ENCODE data around the gene ZNF185.

The ZNF185 gene

GRCh38 chrX:152917656-152918579 is 20.1 kb downstream of the ZNF185 start:
- H3K4me1 Mint-ChIP-seq (ENCODE audit: low read depth) = peaks cover 67% of the 10 kb centered on the region

GRCh38 chrX:152918707-152919106 is 20.8 kb downstream of the ZNF185 start:
- Mint-ChIP-seq H3K4me3 (peak overlapping the region; percentile 72), H3K27me3 (no peaks in the 10 kb centered on the region), H3K9me3 (no peaks in the 10 kb centered on the region), H3K36me3 (ENCODE audit: low read depth) (peaks cover 39% of the 10 kb centered on the region), H3K27ac (peak overlapping the region; percentile 90), H3K4me1 (ENCODE audit: low read depth) (peaks cover 60% of the 10 kb centered on the region)
- intact Hi-C loops (cut with micrococcal nuclease) = loop anchor here (10.0 kb wide), 1 partner anchor 84 kb away; the partner anchor contains the start of genes CETN2 and NSDHL

More at GRCh38 chrX:152917656-152918579, 20.1 kb downstream of the ZNF185 start:
- H3K27ac Mint-ChIP-seq = peak overlapping the region; percentile 90
- peaks cover 31% of the 10 kb centered on the region for H3K36me3 Mint-ChIP-seq (ENCODE audit: low read depth)
- no peaks in the 10 kb centered on the region for H3K27me3 Mint-ChIP-seq
- intact Hi-C loops (cut with micrococcal nuclease) = loop anchor here (10.0 kb wide), 1 partner anchor 83 kb away; the partner anchor contains the start of genes CETN2 and NSDHL
- no peaks in the 10 kb centered on the region for H3K9me3 Mint-ChIP-seq
- H3K4me3 Mint-ChIP-seq = peak overlapping the region; percentile 72

DNA sequence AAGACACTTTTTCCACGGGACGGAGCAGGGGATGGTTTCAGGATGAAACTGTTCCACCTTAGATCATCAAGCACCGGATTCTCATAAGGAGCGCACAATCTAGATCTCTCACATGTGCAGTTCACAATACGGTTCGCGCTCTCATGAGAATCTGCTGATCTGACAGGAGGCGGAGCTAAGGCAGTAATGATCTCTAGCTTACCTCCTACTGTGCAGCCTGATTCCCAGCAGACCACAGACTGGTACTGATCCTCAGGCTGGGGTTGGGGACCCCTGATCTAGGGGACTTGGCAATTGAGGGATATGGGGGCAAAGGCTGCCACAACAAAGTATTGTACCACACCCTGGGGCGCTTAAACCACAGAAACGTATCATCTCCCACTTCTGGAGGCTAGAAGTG is 25.7 kb downstream of the ZNF185 start:
- H3K36me3 Mint-ChIP-seq (ENCODE audit: low read depth) = peaks cover 69% of the 10 kb centered on the region
- peaks cover 19% of the 10 kb centered on the region for H3K4me1 Mint-ChIP-seq (ENCODE audit: low read depth)
- H3K27ac Mint-ChIP-seq = no peak overlapping the region
- no peaks in the 10 kb centered on the region for H3K27me3 Mint-ChIP-seq
- intact Hi-C loops (cut with micrococcal nuclease) = no loop called here
- no peaks in the 10 kb centered on the region for H3K9me3 Mint-ChIP-seq
- no peak overlapping the region for H3K4me3 Mint-ChIP-seq

DNA sequence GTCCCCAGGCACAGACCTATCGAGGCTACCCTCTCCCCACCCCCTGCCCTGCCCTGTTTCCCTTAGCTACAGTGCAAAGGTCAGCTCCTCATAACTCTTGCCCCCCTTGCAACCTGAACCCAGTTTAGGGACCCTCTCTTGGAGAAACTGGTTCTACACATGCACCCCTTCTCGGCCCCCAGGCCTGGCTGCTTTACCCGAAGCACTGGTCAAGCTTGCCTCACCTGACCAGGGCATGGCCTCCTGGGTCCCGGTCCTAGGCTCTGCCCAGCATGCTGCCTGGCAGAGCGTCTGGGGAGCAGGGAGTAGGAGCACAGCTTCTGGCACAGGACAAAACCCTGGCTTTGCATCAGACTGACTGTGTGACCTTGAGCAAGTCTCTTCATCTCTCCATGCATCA is 28.0 kb downstream of the ZNF185 start:
- H3K27me3 Mint-ChIP-seq = no peaks in the 10 kb centered on the region
- H3K4me3 Mint-ChIP-seq = no peak overlapping the region
- no peak overlapping the region for H3K27ac Mint-ChIP-seq
- peaks cover 80% of the 10 kb centered on the region for H3K36me3 Mint-ChIP-seq (ENCODE audit: low read depth)
- no peaks in the 10 kb centered on the region for H3K9me3 Mint-ChIP-seq
- peaks cover 5% of the 10 kb centered on the region for H3K4me1 Mint-ChIP-seq (ENCODE audit: low read depth)
- intact Hi-C loops (cut with micrococcal nuclease) = no loop called here

- H3K4me1 Mint-ChIP-seq (ENCODE audit: low read depth) = peaks cover under 1% of the 10 kb centered on the region
- H3K4me3 Mint-ChIP-seq = no peak overlapping the region
- H3K36me3 Mint-ChIP-seq (ENCODE audit: low read depth) = peaks cover 78% of the 10 kb centered on the region
- intact Hi-C loops (cut with micrococcal nuclease) = no loop called here
- no peaks in the 10 kb centered on the region for H3K27me3 Mint-ChIP-seq
- H3K27ac Mint-ChIP-seq = no peak overlapping the region
- no peaks in the 10 kb centered on the region for H3K9me3 Mint-ChIP-seq
Measured at GRCh38 chrX:152926279-152926678, 28.4 kb downstream of the ZNF185 start.

DNA sequence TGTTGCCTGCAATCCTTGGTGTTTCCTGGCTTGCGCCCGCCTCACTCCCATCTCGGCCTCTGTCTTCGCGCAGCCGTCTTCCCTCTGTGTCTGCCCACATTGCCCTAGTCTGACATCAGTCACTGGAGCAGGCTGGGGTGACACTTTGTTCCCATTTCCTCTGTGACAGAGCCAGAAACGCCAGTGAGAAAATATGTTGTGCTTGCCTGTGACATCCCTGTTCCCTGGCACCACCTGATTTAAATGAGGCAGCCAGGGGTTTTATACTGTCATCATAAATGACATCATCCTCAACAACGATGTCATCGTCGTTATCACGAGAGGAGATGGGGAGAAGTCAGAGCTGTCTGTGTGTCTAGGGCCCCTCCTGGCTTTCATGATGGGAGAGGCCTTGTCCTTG is 29.1 kb downstream of the ZNF185 start:
- Mint-ChIP-seq H3K4me3 (no peak overlapping the region), H3K9me3 (no peaks in the 10 kb centered on the region), H3K4me1 (ENCODE audit: low read depth) (no peaks in the 10 kb centered on the region), H3K27ac (no peak overlapping the region), H3K27me3 (no peaks in the 10 kb centered on the region), H3K36me3 (ENCODE audit: low read depth) (peaks cover 78% of the 10 kb centered on the region)
- intact Hi-C loops (cut with micrococcal nuclease) = no loop called here

DNA sequence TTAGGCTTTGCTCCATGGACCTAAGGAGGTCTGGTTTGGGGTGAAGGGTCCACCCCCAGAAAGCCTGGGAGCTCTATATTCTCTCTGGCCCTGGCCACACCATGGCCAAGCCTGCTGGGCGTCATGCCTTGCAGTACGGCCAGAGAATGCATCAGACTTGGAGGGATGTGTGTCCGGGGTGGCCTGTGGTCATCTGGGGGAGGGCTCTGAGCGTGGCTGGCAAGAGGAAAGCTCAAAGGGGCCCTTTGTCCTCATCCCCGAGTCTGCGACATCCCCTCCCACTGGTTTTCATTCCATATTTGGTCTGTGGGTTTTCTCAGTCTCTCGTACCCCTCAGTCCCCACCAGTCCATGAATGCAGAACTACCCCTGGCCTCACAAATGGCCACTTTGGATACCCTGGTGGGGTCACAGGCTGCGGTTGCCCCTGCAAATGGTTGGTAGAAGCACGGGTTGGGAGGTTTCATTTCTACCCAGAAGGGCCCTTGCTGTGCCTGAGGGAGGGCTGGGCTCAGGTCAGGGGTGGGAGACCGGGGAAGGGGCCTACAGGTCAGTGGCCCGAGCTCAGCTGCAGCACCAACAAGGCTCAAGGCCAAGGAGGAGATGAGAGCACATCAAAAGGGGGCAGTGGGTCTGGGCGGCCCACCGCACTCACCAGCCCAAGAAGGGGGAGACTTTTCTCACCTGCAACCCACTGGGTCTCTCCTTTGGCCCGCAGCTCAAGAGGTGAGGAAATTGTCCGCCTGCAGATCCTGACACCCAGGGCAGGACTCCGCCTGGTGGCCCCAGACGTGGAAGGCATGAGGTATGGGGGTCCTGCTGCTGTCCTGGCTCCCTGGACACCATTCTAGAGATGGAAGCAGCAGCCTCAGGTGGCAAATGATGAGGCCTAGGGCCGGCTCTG is 30.2 kb downstream of the ZNF185 start:
- no peak overlapping the region for H3K4me3 Mint-ChIP-seq

DNA sequence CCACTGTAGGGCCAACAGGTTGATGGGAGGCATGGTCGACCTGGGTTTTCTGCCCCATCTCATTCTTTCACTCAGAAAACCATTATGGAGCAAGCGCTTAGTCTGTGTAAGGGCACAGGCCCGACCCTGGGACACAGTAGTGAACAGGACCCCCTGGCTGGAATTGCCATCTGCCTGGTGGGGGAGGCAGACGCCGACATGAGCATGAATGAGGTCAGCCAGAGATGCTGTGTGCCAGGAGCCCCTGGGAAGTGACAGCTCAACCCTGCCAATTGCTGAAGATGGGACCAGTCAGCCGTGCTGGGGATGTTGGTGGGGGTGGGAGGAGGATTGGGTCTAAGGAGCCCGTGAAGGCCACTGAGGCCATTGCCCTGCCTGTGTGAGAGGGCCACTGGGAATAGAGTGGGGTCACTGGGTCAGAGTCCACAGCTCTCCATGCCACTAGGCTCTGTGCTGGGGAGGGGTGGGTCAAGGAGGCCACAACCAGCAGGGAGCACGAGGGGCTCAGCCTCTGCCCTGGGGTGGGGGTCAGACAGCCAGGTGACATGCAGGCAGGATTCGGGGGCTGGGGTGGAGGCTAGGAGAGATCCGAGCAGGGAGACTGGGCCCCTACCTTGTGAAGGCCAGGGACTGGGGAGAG is 31.0 kb downstream of the ZNF185 start:
- Mint-ChIP-seq H3K36me3 (ENCODE audit: low read depth) (peaks cover 78% of the 10 kb centered on the region), H3K9me3 (no peaks in the 10 kb centered on the region), H3K4me1 (ENCODE audit: low read depth) (peaks cover 3% of the 10 kb centered on the region), H3K4me3 (no peak overlapping the region), H3K27me3 (no peaks in the 10 kb centered on the region), H3K27ac (no peak overlapping the region)
- intact Hi-C loops (cut with micrococcal nuclease) = no loop called here

More for the DNA sequence above, 30.2 kb downstream of the ZNF185 start:
- intact Hi-C loops (cut with micrococcal nuclease) = no loop called here
- no peak overlapping the region for H3K27ac Mint-ChIP-seq
- H3K36me3 Mint-ChIP-seq (ENCODE audit: low read depth) = peaks cover 78% of the 10 kb centered on the region
- no peaks in the 10 kb centered on the region for H3K9me3 Mint-ChIP-seq
- H3K27me3 Mint-ChIP-seq = no peaks in the 10 kb centered on the region
- H3K4me1 Mint-ChIP-seq (ENCODE audit: low read depth) = peaks cover 3% of the 10 kb centered on the region

DNA sequence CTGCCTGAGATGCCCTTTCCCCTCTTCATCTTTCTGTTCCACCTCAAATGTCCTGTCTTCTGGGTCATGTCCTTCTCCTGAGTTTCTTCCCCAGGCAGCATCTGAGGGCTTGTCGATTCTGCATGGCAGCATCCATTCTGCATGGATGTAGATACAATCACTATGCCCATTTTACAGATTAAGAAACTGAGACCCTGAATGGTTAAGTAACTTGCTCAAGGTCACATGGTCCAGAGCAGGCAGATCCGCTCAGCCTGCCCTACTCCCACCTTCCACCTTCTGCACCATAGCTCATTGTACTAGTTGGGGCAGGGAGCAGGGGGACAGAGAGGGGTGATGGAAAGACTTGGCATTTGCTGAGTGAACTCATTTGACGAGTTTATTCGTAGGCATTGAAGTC is 32.0 kb downstream of the ZNF185 start:
- Mint-ChIP-seq H3K4me3 (no peak overlapping the region), H3K36me3 (ENCODE audit: low read depth) (peaks cover 79% of the 10 kb centered on the region), H3K9me3 (no peaks in the 10 kb centered on the region), H3K27ac (no peak overlapping the region), H3K27me3 (no peaks in the 10 kb centered on the region), H3K4me1 (ENCODE audit: low read depth) (peaks cover 3% of the 10 kb centered on the region)
- intact Hi-C loops (cut with micrococcal nuclease) = no loop called here

GRCh38 chrX:152930516-152930915 is 32.6 kb downstream of the ZNF185 start:
- Mint-ChIP-seq H3K9me3 (no peaks in the 10 kb centered on the region), H3K4me3 (no peak overlapping the region), H3K36me3 (ENCODE audit: low read depth) (peaks cover 80% of the 10 kb centered on the region), H3K27ac (no peak overlapping the region), H3K27me3 (no peaks in the 10 kb centered on the region), H3K4me1 (ENCODE audit: low read depth) (peaks cover 3% of the 10 kb centered on the region)
- intact Hi-C loops (cut with micrococcal nuclease) = no loop called here

DNA sequence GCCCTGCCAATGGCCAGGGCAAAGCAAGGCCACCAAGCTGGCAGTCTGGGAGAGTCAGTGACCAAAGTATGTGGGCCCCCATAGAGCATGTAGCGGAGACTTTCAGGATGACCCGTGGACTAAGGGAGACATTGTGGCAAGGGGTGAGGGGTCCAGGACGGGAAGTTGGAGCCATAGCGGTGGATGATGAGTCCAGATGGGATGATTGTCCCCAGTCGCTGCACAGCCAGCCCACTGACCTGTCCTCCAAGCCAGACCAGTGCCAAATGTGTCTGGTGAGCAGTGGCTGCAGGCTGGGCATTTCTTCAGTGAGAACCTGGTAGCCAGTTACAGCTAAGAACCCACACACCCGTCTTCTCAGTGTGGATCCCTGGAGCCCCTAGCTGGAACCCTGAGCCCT is 34.3 kb downstream of the ZNF185 start:
- Mint-ChIP-seq H3K9me3 (no peaks in the 10 kb centered on the region), H3K36me3 (ENCODE audit: low read depth) (peaks cover 92% of the 10 kb centered on the region)

GRCh38 chrX:152932598-152933175 is 34.8 kb downstream of the ZNF185 start:
- Mint-ChIP-seq H3K27ac (no peak overlapping the region), H3K9me3 (no peaks in the 10 kb centered on the region), H3K27me3 (no peaks in the 10 kb centered on the region), H3K4me3 (no peak overlapping the region), H3K4me1 (ENCODE audit: low read depth) (peaks cover 3% of the 10 kb centered on the region), H3K36me3 (ENCODE audit: low read depth) (peaks cover 92% of the 10 kb centered on the region)
- intact Hi-C loops (cut with micrococcal nuclease) = no loop called here

More for the DNA sequence above, 34.3 kb downstream of the ZNF185 start:
- intact Hi-C loops (cut with micrococcal nuclease) = no loop called here
- Mint-ChIP-seq H3K4me3 (no peak overlapping the region), H3K4me1 (ENCODE audit: low read depth) (peaks cover 3% of the 10 kb centered on the region), H3K27ac (no peak overlapping the region), H3K27me3 (no peaks in the 10 kb centered on the region)

GRCh38 chrX:152936306-152936705 is 38.4 kb downstream of the ZNF185 start:
- H3K36me3 Mint-ChIP-seq (ENCODE audit: low read depth) = peaks cover 72% of the 10 kb centered on the region
- H3K4me1 Mint-ChIP-seq (ENCODE audit: low read depth) = peaks cover 8% of the 10 kb centered on the region
- intact Hi-C loops (cut with micrococcal nuclease) = no loop called here
- no peaks in the 10 kb centered on the region for H3K27me3 Mint-ChIP-seq
- no peak overlapping the region for H3K4me3 Mint-ChIP-seq
- H3K9me3 Mint-ChIP-seq = no peaks in the 10 kb centered on the region
- no peak overlapping the region for H3K27ac Mint-ChIP-seq
